GM10248 (cell line): Measurements from ENCODE around the gene OGDHL.

Experiments
- CTCF ChIA-PET: fragments of 300-600 bp; sonication (Branson Sonifier 250); formaldehyde crosslinking; extraction: SDS; loops from one replicate; lab custom pipeline; 2021; ENCODE audit warnings: antibody characterized with exemption; lab: Yijun Ruan, JAX
- POLR2A ChIA-PET: fragments of 350-650 bp; sonication (Branson Sonifier 250); formaldehyde crosslinking; extraction: SDS; loops from one replicate; lab custom pipeline; 2020; ENCODE audit warnings: antibody characterized with exemption; lab: Yijun Ruan, JAX
- DNase-seq: peaks from one replicate; pipeline ENCODE4 v3.0.0; 2012; ENCODE audit errors: extremely low spot score
- TF ChIP-seq, protein P1 (sequence below): IDR thresholded peaks from 2 replicates; pipeline ENCODE4 v1.5.1; 2012; ENCODE audit warnings: mild to moderate bottlenecking, low read depth; ENCODE audit errors: extremely low read depth, missing control alignments, control extremely low read depth

OGDHL gene

DNA sequence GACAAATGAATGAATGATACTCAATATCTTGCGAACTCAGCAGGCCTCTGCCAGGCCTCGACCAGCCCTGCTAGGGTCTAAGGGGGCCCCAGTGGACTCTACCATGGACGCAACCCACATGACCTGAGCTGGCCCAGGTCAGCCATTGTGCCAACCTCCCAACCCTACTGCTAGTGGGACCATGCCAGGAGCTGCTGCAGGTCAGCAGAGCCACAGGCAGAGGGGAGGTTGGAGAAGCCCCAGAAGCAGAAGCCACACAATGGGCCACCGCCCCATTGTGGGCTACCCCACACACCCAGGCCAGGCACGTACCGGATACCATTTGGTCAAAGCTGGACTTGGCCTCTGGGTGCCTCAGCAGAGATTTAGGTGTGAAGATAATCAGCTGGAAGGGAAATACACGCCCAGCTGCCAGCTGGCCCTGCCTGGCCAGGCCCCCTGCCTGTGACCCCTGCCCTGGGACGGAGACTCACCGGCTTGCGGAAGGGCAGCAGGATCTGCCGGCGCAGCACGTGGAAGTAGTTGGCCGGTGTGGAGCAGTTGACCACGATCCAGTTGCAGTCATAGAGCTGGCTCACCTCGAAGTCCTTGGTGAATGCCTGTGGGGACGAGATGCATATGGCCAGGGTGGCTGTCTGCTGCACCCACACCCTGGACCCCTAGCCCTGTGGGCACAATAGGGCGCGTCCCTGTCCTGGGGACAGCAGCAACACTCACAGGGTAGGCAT is 24.5 kb downstream of the OGDHL start:
- no peak for DNase-seq
- ChIA-PET CTCF (no interaction called here), POLR2A (no interaction called here)
- TF ChIP-seq, protein P1, sequence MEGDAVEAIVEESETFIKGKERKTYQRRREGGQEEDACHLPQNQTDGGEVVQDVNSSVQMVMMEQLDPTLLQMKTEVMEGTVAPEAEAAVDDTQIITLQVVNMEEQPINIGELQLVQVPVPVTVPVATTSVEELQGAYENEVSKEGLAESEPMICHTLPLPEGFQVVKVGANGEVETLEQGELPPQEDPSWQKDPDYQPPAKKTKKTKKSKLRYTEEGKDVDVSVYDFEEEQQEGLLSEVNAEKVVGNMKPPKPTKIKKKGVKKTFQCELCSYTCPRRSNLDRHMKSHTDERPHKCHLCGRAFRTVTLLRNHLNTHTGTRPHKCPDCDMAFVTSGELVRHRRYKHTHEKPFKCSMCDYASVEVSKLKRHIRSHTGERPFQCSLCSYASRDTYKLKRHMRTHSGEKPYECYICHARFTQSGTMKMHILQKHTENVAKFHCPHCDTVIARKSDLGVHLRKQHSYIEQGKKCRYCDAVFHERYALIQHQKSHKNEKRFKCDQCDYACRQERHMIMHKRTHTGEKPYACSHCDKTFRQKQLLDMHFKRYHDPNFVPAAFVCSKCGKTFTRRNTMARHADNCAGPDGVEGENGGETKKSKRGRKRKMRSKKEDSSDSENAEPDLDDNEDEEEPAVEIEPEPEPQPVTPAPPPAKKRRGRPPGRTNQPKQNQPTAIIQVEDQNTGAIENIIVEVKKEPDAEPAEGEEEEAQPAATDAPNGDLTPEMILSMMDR: no peak

DNA sequence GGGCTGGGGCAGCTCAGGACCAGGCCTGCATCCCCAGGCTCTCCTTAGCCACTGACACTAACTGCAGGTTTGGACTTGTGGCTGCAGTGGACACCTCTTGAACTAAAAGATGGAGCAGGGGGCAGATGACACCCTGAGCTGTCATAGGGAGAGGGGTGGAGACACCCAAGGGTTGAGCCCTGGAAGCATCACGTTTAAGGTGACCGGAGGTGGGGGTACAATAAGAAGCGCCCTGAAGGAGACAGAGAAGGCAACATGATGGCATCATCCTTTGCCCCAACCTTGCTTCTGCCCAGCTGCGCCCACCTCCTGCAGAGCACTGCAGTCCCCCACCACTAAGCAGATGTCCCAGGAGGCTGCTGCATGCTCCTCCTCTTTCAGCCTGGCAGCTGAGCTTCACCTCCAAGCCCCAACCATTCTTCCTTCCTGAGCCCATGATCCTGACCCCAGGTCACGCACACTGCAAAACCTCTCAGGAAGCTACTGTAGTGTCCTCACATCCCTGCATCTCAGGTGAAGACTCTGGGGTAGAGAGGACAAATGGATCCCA is 25.5 kb downstream of the OGDHL start:
- ChIA-PET CTCF (no interaction called here), POLR2A (no interaction called here)
- TF ChIP-seq, protein P1: no peak
- no peak for DNase-seq

DNA sequence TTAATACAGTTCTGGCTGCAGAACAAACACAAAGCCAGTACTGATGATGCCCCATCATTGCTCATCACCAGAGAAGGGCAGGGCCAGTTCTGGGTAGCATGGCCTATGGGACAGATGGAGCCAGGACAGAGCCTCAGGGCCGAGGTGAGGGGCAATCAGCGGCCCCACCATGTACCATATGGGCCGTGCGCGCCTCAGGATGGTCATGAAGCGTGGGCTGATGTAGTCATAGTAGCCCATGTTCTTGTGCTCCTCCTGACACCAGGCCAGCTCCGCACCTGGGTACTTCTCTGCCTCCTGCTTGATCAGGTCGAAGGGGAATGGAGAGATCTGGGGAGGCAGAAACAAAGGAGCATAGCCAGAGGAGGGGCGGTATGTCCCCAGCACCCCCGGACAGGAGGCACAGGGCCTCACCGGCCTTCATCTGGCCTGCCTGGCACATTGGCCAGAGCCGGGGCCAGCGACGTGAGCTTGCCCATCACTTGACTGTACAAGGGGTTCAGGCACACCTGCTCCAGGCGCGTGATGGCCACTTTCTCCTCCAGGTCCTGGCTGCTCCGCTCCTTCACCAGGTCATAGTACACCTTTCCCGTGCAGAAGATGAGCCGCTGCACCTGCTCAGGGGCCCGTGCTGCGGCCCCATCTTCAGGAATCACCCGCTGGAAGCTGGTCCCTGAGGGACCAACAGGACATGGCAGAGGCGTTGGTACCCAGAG is 26.1 kb downstream of the OGDHL start:
- no peak for DNase-seq
- ChIA-PET CTCF (no interaction called here), POLR2A (no interaction called here)
- TF ChIP-seq, protein P1: no peak

DNA sequence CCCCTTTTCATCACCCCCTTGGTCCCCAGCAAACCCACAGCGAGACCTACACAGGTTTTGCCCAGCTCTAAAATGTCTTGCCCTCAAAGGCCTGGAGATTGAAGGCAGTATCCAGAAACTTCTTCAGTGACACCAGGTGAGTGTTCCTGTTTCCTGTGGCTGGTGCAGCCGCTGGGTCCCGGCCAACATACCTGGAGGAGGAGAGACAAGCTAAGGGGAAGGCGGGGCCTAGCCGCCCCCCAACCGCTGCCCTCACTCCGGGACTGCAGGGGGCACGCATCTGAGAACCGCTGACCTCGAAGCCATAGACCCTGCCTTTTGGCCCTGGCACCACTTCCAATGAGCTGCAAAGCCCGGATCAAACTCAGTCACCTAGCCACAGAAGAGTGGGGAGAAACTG is 27.0 kb downstream of the OGDHL start:
- DNase-seq: no peak
- POLR2A ChIA-PET: no interaction called here
- TF ChIP-seq, protein P1: no peak
- CTCF ChIA-PET: no interaction called here

DNA sequence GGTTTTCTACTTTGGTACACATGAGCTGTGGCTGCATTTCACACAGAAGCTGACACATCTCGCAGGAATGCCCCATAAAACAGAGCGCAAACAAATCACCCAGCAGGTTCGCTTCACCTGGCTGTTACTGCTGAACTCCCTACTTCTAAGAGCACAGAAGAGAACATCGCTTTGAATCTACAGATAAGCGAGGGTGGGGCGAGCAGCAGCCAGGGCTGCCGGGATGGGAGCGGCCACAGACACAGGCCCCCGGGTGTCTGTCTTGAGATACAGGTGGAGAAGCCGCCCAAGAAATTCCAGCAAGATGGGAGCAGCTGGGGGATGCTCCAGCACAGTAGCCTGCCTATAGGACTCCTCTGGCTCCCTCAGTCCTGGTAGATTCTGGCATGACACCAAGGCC is 27.4 kb downstream of the OGDHL start:
- ChIA-PET CTCF (no interaction called here), POLR2A (no interaction called here)
- TF ChIP-seq, protein P1: no peak

DNA sequence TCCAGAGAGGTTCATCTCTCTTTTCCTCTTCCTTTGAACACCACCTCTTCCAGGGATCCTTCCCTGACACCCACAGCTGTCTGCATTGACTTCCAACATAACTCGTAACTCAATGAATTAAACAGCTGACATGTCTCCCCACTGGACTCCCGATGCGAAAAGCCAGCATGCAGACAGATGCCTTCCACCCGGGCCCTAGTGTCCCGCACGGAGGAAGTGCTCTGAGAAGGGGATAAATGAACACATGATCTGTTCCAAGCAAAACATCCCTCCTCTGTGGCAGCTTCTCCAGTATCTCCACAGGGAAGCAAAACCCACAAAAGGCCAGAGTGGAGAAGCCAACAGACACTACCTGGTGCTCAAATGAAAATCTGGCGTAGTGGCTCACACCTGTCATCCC is 28.3 kb downstream of the OGDHL start:
- ChIA-PET CTCF (interaction anchor here (1.0 kb wide), 1 partner anchor 10 kb away, joined by 3 read pairs; no protein-coding TSS in a partner anchor), POLR2A (no interaction called here)
- no peak for DNase-seq
- TF ChIP-seq, protein P1: no peak

More for the DNA sequence above, 27.4 kb downstream of the OGDHL start:
- DNase-seq: no peak
